ENCODE results near the gene COQ9.

DNA sequence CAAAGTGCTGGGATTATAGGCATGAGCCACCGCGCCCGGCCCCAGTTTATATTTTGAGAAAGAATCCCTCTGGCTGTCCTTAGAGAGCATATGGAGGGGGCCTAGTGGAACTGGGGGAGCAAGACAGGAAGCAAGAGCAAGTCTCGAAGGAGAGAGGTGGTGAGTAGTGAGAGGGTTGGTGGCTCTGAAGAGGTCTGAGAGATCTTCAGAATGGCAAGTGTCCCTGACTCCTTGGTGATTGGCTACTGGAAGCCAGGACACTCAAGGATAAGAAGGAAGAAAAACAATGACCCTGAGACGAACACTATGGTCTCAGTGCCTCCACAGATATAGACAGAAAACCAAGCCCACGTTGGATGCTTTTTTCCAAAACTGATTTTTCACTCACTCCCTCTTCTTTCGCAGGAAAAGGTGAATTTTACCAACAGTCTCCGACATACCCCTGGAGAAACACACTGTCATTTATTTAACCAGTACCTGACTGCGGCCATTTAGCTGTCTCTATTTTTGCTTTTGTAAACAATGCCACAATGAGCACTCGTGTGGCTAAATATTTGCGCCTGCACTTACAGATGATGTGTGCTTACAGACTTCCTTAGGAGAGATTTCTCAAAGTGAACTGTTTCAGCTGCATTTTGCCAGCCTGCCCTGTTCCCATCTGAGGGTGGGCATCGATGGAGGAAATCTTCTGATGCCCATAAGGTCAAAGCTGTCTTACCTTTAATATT lies 54.9 kb downstream of the COQ9 start:
- TF ChIP-seq, protein P1, sequence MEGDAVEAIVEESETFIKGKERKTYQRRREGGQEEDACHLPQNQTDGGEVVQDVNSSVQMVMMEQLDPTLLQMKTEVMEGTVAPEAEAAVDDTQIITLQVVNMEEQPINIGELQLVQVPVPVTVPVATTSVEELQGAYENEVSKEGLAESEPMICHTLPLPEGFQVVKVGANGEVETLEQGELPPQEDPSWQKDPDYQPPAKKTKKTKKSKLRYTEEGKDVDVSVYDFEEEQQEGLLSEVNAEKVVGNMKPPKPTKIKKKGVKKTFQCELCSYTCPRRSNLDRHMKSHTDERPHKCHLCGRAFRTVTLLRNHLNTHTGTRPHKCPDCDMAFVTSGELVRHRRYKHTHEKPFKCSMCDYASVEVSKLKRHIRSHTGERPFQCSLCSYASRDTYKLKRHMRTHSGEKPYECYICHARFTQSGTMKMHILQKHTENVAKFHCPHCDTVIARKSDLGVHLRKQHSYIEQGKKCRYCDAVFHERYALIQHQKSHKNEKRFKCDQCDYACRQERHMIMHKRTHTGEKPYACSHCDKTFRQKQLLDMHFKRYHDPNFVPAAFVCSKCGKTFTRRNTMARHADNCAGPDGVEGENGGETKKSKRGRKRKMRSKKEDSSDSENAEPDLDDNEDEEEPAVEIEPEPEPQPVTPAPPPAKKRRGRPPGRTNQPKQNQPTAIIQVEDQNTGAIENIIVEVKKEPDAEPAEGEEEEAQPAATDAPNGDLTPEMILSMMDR (IDR thresholded peaks at IDR 0.05; ENCODE audit: borderline replicate concordance, extremely low read depth, low read length, poor library complexity, severe bottlenecking) = no peak
- TF ChIP-seq EZH2 (IDR thresholded peaks at IDR 0.05; ENCODE audit: borderline replicate concordance, low read depth, low read length, severe bottlenecking) = no peak

All from DND-41 (cell line).